ENCODE data around the gene CREB3L1. TPM values are rescaled to one million over a fixed set of nuclear protein-coding genes. Genes with fewer than 3 reads are reported as not detected.

CREB3L1 gene
- total RNA-seq, 2 donors from 2014 or later: 14.3 to 25.8 TPM

DNA sequence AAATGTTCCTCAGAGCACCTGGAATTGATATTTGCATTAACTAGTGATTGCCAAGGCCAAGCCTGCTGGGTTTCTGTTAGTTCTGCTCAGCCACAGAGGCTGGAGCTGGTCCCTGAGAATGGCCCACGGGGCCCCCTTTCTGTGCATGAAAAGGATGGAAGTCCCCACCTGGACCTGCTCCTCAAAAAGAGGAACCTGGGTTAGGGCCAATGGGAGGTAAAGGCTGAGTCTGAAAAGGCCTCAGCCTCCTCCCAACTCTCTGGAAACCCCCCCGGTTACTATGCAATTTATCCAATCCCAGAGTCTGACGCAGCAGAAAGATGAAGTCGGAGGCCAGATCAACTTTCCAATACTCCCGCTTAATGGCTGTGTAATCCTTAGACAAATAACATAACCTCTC, 6.8 kb upstream of the CREB3L1 start:
- intact Hi-C loops (cut with DNase I): no loop called here

GRCh38 chr11:46271407-46271806, 6.1 kb upstream of the CREB3L1 start:
- no peak for DNase-seq (ENCODE audit: low spot score)
- intact Hi-C loops (cut with DNase I): no loop called here

More for the DNA sequence above, 6.8 kb upstream of the CREB3L1 start:
- DNase-seq (ENCODE audit: low spot score): no peak

- intact Hi-C loops (cut with DNase I): no loop called here
- DNase-seq (ENCODE audit: low spot score): peak; percentile 72
Observed at GRCh38 chr11:46271875-46272815, 5.3 kb upstream of the CREB3L1 start.

- intact Hi-C loops (cut with DNase I): no loop called here
- DNase-seq (ENCODE audit: low spot score): peak; percentile 90
Observed at GRCh38 chr11:46272816-46273427, 4.5 kb upstream of the CREB3L1 start.

DNA sequence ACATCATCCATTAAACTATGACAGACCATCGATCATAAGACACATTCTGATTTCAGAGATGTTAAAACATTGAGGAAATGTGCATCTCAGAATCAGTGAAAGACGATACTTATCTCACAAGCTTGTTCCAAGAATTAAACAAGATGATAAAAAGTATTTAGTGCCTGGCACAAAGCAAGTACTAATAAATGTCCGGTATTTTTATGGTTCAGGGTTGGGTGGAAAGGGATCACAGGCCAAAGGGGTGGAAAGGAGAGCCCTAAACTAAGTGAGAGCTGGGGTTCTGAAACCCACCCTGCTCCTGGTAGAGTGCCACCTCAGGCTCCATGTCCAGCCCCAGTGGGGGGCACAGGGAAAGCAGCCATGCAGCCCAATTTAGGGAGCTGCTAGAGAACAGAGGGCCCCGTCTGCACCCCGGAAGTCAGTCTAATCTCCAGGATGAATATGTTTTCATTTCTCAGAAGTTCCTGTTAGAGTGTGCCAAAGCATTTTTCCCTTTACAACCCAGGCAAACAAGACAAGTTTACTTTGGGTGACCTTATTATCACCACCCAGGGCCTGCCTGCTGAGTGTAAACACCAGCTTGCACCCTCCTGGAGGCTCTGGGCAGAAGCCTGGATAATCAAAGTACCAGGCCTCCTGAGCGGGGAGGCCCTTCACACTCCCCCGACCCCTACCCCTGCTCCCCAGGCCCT, 3.8 kb upstream of the CREB3L1 start:
- intact Hi-C loops (cut with DNase I): no loop called here

DNA sequence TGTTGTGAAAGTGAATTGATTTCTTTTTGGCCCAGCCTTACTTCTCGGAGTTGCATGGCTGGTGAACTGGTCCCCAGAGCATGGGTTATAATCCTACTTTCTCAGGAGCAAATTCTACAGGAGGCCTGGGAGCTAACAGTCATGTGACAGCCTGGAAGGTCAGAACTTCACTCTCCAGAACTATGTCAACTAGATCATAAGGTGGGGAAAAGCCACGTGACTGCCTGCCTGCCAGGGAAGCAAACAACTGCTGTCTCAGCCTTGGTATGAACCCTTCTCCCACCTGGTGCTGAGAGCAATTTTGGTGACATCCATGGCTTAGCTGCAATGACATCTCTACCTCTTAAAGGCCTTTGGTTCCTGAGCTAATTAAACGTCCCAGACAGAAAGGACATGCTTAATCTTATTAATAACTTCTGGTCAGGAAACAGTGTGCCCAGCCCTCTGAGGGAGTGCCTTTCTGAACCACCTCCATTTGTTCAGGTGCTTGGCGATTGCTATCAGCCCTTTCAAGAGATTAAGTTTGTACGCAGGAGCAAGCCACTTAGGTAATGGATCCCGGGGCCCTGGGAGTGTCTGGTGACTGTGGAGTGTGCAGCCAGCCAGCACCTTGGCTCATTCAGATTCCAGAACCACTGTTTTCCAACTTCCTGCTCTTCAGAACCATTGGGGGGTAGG, 1.4 kb upstream of the CREB3L1 start:
- DNase-seq (ENCODE audit: low spot score): no peak
- intact Hi-C loops (cut with DNase I): loop anchor here in 1 of 2 donors (5.0 kb wide), 1 partner anchor 34 kb away; no protein-coding TSS in a partner anchor

More for the DNA sequence above, 3.8 kb upstream of the CREB3L1 start:
- peak; percentile 77 for DNase-seq (ENCODE audit: low spot score)

GRCh38 chr11:46277313-46277621, 195 bp upstream of the CREB3L1 start:
- no peak for DNase-seq (ENCODE audit: low spot score)
- intact Hi-C loops (cut with DNase I): loop anchor here in 1 of 2 donors (5.0 kb wide), 1 partner anchor 35 kb away; no protein-coding TSS in a partner anchor

DNA sequence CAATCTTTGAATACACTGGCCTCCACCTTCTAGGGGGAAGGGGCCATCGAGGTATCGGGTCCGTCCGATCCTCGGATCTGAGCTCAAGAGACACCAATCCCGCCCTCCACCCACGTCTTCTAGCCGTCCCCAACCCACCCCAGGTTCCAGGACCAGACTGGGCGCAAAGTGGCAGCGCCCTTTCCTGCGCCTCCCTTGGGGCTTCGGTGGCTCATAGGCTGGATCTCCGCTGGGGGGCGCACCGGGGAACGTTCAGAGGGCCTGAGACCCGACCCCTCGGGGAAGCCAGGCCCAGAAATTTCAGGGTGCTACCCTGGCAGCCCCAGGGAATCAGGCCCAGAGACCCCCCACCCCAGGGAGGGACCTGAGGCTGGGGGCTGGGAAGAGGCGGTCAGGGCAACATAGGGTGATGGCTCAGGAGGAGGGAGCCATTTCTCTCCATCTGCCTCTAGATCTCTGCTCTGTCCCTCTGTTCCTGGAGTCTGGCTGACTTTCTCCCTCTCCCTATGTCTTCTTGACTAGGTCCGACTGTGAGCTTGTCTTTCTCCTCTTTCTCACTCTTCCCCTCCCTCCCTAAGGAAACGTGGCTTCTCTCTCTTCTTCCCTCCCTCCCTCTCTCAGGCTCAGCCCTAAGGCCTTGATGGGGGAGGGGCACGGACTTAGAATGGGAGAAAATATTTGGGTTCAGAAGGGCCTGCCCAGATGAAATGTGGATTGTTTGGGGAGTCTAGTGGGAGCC, 1.1 kb downstream of the CREB3L1 start:
- peak; percentile 87 for DNase-seq (ENCODE audit: low spot score)
- intact Hi-C loops (cut with DNase I): loop anchor here in 1 of 2 donors (5.0 kb wide), 1 partner anchor 36 kb away; no protein-coding TSS in a partner anchor

GRCh38 chr11:46279126-46280099, 2.0 kb downstream of the CREB3L1 start:
- DNase-seq (ENCODE audit: low spot score): peak; percentile 80
- intact Hi-C loops (cut with DNase I): loop anchor here in 1 of 2 donors (5.0 kb wide), 1 partner anchor 37 kb away; no protein-coding TSS in a partner anchor

DNA sequence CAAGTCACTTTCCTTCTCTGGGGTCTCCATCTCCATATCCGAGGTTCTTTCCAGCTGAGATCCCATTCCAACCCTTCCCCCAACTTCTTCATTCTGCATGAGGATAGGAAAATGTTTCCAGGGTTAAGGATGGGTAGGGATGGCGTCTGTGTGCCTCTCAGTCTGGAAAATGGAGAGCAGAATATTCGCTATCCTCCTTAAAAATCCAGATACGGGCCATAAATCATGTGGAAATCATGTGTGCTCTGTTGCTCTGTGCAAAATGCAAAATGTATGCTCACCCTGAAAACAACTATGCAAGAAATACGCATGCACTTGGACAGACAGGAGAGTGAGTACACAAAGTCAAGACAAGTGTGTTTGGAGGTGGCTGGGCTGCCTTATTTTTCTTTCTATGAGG, 3.2 kb downstream of the CREB3L1 start:
- intact Hi-C loops (cut with DNase I): no loop called here
- no peak for DNase-seq (ENCODE audit: low spot score)

GRCh38 chr11:46281371-46281831, 3.9 kb downstream of the CREB3L1 start:
- intact Hi-C loops (cut with DNase I): no loop called here
- no peak for DNase-seq (ENCODE audit: low spot score)

DNA sequence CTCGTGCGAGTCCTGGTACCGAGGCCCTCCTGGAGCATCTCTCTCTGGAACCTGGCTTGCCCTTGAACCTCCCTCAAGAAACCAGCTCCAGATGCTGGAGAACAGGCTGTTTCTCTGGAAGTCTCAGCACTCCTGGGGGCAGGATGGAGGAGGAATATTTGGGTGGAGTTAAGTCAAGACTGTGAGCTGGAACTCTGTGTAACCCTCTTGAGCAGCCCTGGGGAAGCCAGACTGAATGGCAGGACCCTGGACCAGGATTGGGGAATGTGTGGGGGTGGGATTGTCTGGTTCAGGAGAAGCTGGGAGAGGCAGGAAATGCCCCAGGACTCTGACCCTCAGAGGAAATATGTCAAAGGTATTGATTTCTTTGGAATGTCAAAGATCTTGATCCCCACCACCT, 7.7 kb downstream of the CREB3L1 start:
- intact Hi-C loops (cut with DNase I): no loop called here
- DNase-seq (ENCODE audit: low spot score): no peak

- intact Hi-C loops (cut with DNase I): no loop called here
- DNase-seq (ENCODE audit: low spot score): peak; percentile 86
Observed at GRCh38 chr11:46285594-46286033, 8.2 kb downstream of the CREB3L1 start.

DNA sequence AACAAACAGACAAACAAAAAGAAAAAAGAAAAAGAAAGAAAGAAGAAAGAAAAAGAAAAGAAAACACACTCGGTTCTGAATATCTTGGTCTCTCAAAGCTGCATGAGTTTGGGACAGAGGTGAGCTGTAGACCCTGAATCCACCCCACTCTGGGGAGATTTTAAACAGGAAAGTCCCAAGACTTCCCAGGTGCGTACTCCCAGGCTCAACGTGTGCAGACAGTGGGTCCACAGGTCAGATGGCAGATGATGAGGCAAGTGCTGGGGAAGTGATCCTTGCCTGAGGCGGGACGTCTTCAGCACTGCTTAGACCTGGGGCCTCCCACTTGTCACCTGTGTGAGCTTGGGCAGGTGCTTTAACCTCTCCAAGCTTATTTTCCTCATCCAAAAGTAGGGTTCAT, 9.3 kb downstream of the CREB3L1 start:
- no peak for DNase-seq (ENCODE audit: low spot score)
- intact Hi-C loops (cut with DNase I): no loop called here

DNA sequence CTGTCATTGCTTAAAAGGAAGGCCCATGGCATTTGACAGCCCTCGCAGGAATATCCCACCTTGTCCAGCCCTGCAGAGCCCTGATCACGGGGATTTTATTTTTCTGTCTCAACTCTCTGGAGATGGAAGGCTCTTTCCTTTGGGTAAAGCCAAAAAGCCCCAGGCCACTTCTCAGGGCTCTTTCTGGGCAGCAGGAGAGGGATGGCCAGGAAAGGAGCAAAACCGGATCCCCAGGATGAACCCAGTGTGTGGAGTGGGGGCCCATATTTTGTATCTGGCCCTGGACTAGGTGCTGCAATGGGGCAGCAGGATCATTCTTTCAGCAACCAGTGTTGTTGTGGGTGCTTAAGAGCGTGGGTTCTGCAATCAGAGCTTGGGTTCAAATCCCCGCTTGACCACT, 11.0 kb downstream of the CREB3L1 start:
- intact Hi-C loops (cut with DNase I): no loop called here
- no peak for DNase-seq (ENCODE audit: low spot score)

DNA sequence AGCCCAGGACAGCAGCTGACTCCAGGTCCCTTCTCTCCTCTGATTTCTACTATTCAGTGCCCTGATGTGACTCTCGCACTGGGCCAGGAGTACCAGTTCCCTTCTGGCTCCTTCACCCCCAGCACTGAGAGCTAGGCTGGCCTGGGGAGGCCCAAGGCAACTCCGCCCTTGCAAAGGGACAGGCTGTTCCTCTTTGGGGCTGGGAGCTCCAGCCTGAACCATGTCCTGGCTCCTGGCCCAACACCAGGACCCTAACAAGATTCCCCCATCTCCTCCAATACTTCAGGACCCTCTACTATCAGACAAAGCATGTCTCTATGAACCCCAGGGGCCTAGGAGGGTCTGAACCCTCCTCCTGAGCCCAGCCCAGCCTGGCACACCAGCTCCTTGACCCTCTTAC, 12.5 kb downstream of the CREB3L1 start:
- intact Hi-C loops (cut with DNase I): loop anchor here in 1 of 2 donors (5.0 kb wide), 1 partner anchor 1458 kb away; no protein-coding TSS in a partner anchor
- DNase-seq (ENCODE audit: low spot score): no peak

- intact Hi-C loops (cut with DNase I): loop anchor here in 1 of 2 donors (5.0 kb wide), 1 partner anchor 1458 kb away; no protein-coding TSS in a partner anchor
- DNase-seq (ENCODE audit: low spot score): peak; percentile 92
Observed at GRCh38 chr11:46290598-46291309, 13.3 kb downstream of the CREB3L1 start.
